Measurements from ENCODE around the gene LRRC8C. TPM values are rescaled to one million over a fixed set of nuclear protein-coding genes. Genes with fewer than 3 reads are reported as not detected.

Gene LRRC8C
- total and polyA plus RNA-seq, 2 of the 8 experiments (the other 6 are each of a cell fraction or from before 2014, with no cell fraction given), result 1.1 to 2.1 TPM

- no peak for TF ChIP-seq CHD7 (IDR thresholded peaks at IDR 0.05; ENCODE audit: insufficient replicate concordance, low read length)
- TF ChIP-seq SAP30 (IDR thresholded peaks at IDR 0.05; ENCODE audit: insufficient read depth, insufficient replicate concordance, low read length), result no peak
- TF ChIP-seq USF2 (IDR thresholded peaks at IDR 0.05; ENCODE audit: low read length), result no peak
- no peak for TF ChIP-seq POU5F1 (IDR thresholded peaks at IDR 0.05; ENCODE audit: low read depth, low read length)
- no peak for TF ChIP-seq EGR1 (IDR thresholded peaks at IDR 0.05; ENCODE audit: borderline replicate concordance, low read depth, low read length)
- no peak for TF ChIP-seq EZH2 (IDR thresholded peaks at IDR 0.05; ENCODE audit: low read depth, low read length, severe bottlenecking)
- TF ChIP-seq GABPA (IDR thresholded peaks at IDR 0.05; ENCODE audit: borderline replicate concordance, insufficient read depth, low read length), result no peak
- no peak for TF ChIP-seq E2F6 (IDR thresholded peaks at IDR 0.05)
- TF ChIP-seq SIRT6 (IDR thresholded peaks at IDR 0.05; ENCODE audit: low read length), result no peak
Observed at GRCh38 chr1:89670711-89671110, 37.8 kb downstream of the LRRC8C start (continued).

Measured in H1 (cell line).